Occipital lobe (tissue), 2 donors: ENCODE measurements around the gene HNRNPC. TPM values are rescaled to one million over a fixed set of nuclear protein-coding genes. Genes with fewer than 3 reads are reported as not detected.
"Not testable (repeated sequence)": the region's sequence is repeated elsewhere in the genome, so short reads cannot be mapped to it uniquely, and the experiment has no call there.

ENCODE experiments used
- DNase-seq: peaks from one replicate; lab custom pipeline; 2025; lab: John Stamatoyannopoulos, UW
- total RNA-seq: library from RNA; depleted of rRNA; stranded (reverse); fragments of >200 nt; gene quantifications from one replicate; pipeline ENCODE4 v1.2.3, GENCODE V29; 2014

Gene HNRNPC
- total RNA-seq, 1 donor from 2014 or later, result 531 TPM

DNA sequence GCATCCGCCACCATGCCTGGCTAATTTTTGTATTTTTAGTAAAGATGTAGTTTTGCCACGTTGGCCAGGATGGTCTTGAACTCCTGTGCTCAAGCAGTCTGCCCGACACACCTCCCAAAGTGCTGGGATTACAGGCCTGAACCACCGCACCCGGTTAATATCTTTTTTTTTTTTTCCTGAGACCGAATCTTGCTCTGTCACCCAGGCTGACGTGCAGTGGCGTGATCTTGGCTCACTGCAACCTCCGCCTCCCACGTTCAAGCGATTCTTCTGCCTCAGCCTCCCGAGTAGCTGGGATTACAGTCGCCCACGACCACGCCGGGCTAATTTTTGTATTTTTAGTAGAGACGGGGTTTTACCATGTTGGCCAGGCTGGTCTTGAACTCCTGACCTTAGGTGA, 3.4 kb upstream of the HNRNPC start:
- DNase-seq, result not testable (repeated sequence)

DNA sequence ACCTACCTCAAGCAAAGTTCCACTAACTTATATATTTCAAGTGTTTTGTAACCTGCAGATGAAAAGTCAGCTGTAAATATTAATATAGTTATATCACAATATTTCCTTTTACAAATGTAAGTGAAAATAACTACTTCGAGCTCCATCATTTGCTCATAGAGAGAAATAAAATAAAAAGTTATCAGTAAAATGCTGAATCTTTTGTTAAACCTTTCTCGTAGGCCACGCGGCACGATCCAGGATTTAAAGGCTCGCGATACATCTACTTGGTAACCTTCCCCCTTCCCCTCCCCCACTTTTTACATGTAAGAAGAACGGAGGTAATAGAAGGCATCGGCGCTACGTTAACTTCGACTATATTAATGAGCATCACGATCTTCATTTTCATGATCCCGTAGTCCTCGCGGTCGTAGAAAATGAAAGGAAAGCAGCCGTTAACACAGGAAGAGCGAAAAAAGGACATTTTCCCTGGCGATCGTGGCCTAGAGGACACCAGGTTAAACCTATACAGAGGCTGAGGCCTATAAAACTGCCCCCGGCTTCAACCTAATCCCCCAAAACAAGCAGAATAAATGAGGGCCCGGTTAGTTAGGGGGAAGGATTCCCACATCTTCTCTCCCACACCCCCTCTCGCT, 508 bp downstream of the HNRNPC start:
- no peak for DNase-seq

DNA sequence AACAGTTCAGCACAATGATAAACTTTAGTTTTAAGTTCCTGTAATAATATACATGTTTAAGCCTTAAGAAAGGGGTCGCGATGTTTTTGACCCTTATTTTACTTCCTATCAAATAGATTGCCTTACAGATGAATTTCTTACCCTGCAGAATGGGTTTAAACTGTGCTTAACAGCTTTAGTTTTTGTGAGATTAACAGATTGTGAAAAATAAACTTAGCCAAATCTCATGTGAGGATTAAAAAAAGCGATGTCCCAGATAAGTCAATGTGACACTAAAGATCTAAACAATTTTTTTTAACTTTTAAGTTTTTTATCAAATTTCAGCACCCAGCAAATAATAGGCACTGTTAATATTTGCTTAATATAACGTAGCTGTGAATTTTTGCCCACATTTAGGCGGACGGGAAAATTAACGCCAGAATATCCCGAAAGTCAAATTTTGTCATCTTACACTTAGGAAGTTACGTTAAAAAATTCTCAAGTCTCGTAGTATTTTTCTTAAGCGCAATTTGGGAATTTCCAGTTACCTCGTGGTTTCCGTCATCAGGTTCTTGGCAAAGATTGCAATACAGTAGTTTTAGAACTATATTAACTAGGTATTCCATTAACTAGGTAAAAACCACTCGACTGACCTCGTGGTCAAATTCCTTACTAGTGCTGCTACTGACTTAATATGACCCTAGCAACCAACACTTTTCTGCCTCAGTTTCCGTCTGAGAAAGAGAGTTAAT, 1.2 kb downstream of the HNRNPC start:
- DNase-seq, result no peak

DNA sequence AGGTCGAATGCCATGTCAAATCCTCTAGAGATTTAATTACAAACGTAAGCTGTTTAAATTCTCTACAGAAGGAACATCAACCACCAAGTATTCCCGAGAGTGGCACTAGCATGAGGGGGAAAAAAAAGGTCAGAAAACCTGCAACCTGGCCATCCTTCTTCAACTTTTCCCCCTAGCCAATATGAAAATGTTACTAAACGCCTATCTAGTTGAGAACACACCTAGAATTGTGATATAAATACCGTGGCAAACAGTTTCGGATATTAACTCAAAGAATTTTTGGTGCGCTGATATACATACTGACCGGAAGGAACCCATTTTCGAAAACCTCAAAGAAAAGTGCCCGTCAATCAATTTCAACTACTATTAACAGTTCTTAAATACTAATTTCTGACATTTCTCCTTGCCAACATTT, 1.8 kb downstream of the HNRNPC start:
- no peak for DNase-seq

DNA sequence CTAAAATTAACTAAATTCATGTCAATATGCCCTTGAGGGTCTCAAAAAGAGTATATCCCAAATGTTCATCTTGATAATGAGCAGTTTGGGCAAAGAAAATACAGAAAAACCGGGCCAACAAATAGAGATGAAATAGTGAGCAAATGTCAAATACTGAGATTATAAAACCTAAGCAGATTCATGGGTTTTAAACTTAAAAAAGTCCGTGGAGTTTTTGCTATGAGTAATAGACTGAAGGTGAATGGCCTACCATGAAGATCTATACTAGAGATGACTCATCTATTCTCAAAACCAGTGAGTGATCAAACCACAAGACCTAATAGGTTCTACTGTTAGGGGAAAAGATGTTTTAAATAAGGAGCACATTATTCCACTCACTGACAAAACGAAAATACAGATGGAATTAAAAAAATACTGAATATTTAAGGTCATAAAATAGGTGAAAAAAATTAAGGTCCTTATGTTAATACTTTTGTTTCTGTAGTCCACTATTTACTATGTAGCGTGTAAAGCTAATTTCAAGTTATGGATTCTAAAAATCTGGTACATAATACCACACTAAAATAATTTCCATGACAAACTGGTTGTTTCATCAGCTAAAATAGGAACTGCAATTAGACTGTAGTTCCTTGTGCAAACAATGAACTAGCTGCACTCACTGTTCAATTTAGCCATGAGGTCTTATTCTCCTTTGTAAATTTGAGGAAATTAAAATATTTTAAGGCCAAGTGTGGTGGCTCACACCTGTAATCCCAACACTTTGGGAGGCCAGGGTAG, 5.0 kb downstream of the HNRNPC start:
- no peak for DNase-seq

DNA sequence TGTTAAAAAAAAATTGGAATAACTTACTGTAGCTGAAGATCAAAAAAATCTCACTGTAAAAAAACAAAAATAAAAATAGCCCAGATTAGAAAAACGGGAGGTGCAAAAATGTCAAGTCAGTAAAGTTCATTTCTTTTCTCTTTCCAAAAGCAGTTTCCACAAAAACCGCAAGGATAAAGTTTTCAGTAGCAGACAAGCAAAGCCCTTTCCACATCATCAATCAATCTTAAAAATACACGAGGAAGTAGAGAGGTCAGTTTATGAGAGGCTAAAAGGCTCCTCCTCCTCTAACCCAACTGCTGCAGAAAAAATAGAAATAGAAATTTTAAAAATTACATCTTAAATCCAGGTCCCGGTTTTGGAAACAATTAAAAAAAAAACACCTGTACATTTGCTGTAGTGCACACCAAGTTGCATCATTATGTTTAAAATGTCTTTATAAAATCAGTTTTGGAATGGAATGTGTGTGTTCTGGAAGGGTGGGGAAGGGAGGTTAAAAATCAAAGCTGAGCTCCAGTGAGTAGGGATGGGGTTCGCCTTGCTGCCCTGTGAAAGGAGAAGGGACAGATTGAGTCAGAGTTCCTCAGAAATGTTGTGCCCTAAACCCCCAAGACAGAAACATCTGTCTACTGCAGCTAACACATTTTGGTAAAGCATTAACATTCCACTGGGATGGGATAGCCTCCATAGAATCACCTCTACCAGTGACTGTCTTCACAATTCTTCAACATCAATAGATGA, 5.8 kb downstream of the HNRNPC start:
- no peak for DNase-seq

DNA sequence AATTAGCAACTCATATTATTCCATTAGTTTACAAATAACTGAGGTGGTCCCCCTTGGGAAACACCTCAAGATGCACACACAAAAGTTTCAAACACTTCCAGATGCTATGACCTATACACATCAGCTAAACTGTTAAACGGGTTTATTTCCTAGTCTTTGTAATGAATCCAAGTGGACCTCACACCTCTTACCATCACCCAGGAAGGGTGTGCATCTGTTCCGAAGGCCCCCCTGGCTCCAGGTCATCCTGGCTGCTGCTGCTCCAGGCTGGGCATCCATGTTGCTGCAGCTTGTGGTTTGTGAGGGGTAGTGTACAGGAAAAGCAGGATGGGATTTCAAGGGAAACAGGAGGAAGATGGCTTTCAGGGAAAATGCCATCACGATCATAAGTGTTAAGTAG, 6.8 kb downstream of the HNRNPC start:
- no peak for DNase-seq

DNA sequence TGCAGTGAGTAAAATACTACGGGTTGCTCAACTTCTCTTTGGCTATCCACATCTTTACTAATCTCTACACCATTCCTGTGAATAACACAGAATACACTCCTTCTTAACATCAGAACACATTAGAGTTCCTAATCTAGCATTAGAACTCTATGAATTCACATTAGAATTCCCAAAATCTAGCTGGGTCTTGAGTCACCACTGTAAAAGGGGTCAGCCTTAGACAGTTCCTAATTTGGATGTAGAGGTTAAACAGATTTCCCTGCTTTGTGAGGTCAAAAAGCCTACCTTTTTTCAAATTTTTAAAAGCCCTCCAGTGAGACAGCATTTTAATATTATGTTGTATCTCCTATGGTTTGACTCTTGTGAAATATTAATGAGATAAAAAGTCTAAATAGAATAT, 7.4 kb downstream of the HNRNPC start:
- DNase-seq, result no peak

DNA sequence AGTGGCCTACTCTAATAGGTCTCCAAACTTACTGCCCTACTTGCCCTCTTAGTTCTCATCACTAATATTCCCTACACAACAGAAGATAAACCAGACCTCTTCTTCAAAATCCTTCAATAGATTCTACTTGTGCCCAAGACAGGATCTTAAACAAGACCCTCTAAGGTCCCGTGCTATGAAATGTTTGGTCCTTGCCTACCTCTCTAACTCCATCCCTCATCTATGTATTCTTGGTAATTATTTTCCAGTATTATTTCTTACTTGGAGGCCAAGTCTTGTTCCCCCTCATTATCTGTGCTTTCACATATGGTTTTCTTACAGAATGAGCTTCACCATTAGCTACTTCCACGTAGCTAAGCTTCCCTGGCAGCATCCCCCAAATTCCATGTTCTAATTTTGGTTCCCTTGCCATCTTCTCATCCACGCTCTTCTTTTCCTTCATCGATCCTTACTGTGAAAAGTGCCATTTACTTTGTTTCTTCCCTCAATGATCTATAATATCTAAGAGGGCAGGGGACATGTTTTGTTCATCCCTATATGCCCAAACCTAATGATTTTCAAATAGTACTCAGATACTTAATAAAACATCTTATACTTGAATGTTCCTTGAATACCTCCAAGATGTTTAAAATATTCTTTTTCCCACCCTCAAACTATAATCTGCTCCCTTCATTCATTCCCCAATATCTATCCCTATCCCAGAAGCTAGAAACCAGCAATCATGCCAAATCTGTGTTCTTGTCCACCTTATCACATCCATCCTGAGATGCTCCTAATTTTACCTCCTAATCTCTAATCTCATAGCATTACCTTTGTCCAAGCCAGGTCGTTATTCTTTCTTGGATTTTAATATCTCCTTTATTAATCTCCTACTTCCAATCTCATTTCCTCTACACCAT, 10.1 kb downstream of the HNRNPC start:
- DNase-seq, result no peak

DNA sequence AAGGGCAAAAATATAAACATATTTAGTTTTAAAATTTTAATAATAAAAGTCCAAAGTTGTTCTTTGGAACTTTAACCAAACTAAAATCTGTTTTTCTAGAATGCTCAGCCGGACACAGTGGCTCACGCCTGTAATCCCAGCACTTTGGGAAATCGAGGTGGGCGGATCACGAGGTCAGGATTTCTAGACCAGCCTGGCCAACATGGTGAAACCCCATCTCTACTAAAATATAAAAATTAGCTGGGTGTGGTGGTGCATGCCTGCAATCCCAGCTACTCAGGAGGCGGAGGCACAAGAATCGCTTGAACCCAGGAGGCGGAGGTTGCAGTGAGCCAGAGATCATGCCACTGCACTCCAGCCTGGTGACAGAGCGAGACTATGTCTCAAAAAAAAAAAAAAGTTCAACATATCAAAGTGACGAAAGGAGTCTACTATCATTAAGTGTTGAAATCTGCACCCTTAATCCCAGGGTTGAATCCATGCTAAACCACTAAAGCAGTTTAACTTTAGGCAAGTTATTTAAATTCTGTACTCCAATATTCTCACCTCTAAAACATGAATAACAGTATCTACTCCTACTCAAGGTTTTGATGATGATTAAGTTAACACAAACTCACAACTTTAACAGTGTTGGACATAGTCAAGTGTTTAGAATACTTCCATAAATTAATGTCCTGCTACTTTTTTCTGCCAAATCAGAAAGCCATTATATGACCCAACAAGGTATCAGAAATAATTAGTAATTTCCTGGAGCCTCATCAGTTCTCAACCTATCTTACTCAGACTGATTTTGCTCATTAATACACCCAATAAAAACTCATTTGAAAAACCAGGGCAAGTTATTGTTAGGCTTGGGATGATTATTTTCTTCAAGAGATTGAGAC, 11.0 kb downstream of the HNRNPC start:
- no peak for DNase-seq

DNA sequence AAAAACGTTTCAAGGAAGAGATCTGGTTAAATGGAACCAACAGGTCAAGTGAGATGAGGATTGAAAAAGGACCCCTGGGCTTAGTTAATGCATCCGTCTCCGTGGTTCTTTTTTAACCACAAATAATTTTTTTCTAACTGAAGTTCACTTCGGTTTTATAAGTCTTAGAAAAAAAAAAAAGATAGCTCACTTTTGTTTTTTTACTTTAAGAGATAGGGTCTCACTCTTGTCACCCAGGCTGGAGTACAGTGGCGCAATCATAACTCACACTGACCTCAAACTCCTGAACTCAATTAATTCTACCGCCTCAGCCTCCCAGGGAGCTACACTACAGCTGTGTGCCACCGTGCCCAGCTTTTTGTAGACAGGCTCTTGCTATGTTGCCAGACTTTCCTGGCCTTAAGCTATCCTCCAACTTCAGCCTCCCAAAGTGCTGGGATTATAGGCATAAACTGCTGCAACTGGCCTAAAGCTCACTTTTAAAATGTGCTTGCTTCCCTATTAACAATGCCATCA, 11.8 kb downstream of the HNRNPC start:
- DNase-seq, result no peak

DNA sequence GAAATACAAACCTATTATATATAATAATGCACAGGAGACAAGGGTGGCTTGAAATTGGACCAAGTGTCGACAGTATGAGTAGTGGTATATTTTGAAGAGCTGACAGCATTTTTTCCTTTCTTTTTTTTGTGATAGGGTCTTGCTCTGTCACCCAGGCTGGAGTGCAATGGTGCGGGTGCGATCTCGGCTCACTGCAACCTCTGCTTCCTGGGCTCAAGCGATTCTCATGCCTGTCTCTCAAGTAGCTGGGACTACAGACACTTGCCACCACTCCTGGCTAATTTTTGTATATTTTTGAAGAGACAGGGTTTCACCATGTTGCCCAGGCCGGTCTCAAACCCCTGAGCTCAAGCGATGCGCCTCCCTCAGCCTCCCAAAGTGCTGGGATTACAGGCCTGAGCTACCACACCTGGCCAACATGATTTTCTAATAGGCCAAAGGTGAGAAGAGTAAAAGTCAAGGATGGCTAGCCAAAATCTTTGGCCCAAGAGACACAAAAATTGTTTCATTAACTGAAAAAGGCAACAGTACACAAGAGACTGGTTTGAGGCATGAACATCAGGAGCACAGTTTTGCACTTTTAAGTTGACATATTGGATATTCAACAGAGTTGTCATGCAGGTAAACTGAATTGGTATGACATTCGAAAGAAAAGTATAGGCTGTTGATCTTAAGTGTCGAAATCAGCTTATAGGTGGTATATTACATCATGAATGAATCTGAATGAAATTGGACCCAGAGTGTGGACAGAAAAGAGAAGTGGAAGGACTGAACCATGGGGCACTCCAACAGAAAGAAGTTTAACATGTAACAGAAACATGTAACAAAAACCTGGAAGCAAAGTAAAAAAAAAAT, 12.5 kb downstream of the HNRNPC start:
- DNase-seq, result no peak

DNA sequence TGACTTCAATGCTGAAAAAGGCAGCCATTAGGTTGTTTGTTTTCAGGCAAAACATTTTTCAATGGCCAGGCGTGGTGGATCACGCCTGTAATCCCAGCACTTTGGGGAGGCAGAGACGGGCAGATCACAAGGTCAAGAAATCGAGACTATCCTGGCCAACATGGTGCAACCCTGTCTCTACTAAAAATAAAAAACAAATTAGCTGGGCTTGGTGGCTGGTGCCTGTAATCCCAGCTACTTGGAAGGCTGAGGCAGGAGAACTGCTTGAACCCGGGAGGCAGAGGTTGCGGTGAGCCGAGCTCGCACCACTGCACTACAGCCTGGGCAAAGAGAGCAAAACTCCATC, 13.2 kb downstream of the HNRNPC start:
- DNase-seq, result not testable (repeated sequence)

DNA sequence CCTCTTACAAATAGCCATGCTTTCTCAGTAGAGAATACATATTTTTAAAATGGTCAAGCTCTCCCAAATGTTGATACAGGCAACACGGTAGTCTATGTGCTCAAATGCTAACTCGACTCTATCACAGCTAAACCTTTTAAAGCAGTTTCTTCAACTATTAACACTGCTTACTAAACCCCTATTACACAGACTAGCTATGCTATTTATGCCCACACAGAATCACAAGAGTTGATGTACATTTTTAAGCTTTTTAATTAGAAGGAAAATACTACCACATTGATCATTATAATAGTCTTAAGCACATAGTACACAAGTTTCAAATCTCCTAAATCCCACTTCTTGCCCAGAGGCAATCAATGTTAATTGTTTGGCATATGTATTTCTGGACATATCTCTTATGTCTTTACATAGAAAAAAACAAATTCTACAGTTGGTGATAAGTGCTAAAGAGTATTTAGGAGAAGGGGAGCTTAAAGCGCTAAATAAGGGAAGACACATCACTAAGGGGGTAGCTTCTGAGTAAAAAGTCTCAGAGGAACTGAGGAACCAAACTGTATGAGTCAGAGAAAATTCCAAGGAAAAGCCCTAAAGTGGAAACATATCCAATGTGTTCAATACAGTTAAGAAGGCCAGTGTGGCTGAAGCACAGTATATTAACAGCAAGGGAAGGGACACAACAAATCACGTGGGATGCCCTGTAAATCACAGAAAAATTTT, 13.7 kb downstream of the HNRNPC start:
- DNase-seq, result no peak

DNA sequence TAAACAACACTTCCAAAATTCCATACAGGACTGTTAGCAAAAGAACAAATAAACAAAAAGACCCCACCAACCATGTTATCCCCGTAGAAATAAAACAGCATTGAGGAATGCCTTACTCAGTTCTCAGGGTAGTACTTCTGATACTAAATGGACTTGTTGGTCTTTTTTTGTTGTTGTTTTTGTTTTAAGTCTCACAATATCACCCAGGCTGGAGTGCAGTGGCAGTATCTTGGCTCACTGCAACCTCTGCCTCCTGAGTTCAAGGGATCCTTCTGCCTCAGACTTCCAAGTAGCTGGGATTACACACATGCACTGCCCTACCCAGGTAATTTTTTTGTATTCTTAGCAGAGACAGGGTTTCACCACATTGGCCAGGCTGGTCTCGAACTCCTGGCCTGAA, 17.1 kb downstream of the HNRNPC start:
- DNase-seq, result no peak

DNA sequence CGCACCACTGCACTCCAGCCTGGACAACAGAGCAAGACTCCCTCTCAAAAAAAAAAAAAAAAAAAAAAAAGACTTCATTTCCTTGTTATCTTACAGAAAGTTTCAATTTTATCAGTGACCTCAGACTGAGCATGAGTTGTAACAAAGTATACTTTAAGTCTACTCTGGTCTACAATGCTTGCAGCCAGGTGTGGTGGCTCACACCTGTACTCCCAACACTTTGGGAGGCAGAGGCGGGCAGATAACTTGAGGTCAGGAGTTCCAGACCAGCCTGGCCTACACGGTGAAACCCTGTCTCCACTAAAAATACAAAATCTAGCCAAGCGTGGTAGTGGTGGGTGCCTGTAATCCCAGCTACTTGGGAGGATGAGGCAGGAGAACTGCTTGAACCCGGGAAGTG, 18.0 kb downstream of the HNRNPC start:
- DNase-seq, result no peak

DNA sequence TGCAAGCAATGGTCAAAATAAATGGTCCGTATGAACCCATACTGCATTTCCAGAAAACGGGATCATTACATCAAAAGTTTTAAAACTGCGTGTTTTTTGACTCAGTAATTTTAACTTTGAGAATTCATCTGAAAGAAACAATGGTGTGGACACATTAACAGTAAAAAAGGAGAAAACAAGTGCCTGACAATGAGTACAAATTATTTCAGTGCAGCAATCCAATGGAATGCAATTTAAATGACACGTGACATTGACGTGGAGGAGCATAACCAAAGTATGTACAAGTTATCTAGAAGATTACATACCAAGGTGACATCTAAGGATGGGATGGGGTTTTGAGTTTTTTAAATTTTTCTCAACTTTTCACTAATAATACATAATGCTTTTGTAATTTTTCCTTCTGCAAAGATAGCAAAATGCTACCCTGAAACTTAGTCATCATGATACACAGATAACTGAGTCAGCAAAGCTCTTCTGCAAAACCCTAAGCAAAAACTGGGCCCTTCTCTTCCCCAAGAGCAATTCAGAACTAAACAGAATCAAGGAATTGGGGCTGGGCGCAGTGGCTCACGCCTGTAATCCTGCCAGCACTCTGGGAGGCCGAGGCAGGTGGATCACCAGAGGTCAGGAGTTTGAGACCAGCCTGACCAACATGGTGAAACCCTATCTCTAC, 20.4 kb downstream of the HNRNPC start:
- DNase-seq, result no peak

DNA sequence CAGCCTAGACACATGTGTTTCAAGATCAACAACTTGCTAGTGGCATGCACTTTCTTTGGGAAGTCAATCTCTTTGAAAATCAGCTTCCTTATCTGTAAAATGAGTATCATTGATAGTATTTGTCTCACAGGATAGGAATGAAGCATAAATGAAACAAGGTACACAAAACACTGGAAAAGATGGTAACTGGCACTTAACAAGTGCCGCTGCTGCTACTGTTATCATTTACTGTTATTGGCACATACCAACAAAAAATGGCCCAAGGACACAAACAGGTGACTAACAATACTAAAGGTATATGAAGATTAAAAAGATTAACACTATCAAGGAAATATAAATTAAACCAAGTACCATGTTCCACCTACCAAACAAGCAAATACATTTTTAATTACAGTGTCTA, 20.9 kb downstream of the HNRNPC start:
- no peak for DNase-seq
